ENCODE data around the gene CDH13.

CDH13 gene

GRCh38 chr16:83554540-83554939, 927.8 kb downstream of the CDH13 start:
- H3K4me3 ChIP-seq (ENCODE audit: low read depth, low read length): no peak overlapping the region
- no peak for TF ChIP-seq CTCF (IDR thresholded peaks at IDR 0.05; ENCODE audit: low read depth, low read length)
- DNase-seq (ENCODE audit: low read depth, low spot score): no peak
- in situ Hi-C loops (cut with HindIII; ENCODE audit: low sequenced_read_pairs): no loop called here

- no peak for TF ChIP-seq CTCF (IDR thresholded peaks at IDR 0.05; ENCODE audit: low read depth, low read length)
- peak; percentile 22 for DNase-seq (ENCODE audit: low read depth, low spot score)
- no peak overlapping the region for H3K4me3 ChIP-seq (ENCODE audit: low read depth, low read length)
- in situ Hi-C loops (cut with HindIII; ENCODE audit: low sequenced_read_pairs): no loop called here
Measured at GRCh38 chr16:83561876-83562275, 935.1 kb downstream of the CDH13 start.

- in situ Hi-C loops (cut with HindIII; ENCODE audit: low sequenced_read_pairs): no loop called here
- H3K4me3 ChIP-seq (ENCODE audit: low read depth, low read length): no peak overlapping the region
- TF ChIP-seq CTCF (IDR thresholded peaks at IDR 0.05; ENCODE audit: low read depth, low read length): no peak
- DNase-seq (ENCODE audit: low read depth, low spot score): no peak
Measured at GRCh38 chr16:83568345-83568744, 941.6 kb downstream of the CDH13 start.

GRCh38 chr16:83574388-83574787, 947.6 kb downstream of the CDH13 start:
- no peak overlapping the region for H3K4me3 ChIP-seq (ENCODE audit: low read depth, low read length)
- no peak for TF ChIP-seq CTCF (IDR thresholded peaks at IDR 0.05; ENCODE audit: low read depth, low read length)
- peak; percentile 60 for DNase-seq (ENCODE audit: low read depth, low spot score)
- in situ Hi-C loops (cut with HindIII; ENCODE audit: low sequenced_read_pairs): no loop called here

GRCh38 chr16:83577078-83577745, 950.4 kb downstream of the CDH13 start:
- in situ Hi-C loops (cut with HindIII; ENCODE audit: low sequenced_read_pairs): no loop called here
- no peak for DNase-seq (ENCODE audit: low read depth, low spot score)
- no peak overlapping the region for H3K4me3 ChIP-seq (ENCODE audit: low read depth, low read length)
- no peak for TF ChIP-seq CTCF (IDR thresholded peaks at IDR 0.05; ENCODE audit: low read depth, low read length)

GRCh38 chr16:83578171-83578570, 951.4 kb downstream of the CDH13 start:
- DNase-seq (ENCODE audit: low read depth, low spot score): no peak
- no peak for TF ChIP-seq CTCF (IDR thresholded peaks at IDR 0.05; ENCODE audit: low read depth, low read length)
- in situ Hi-C loops (cut with HindIII; ENCODE audit: low sequenced_read_pairs): no loop called here
- no peak overlapping the region for H3K4me3 ChIP-seq (ENCODE audit: low read depth, low read length)

All from astrocyte of the spinal cord (primary cell).